ENCODE measurements around the gene HDAC4.
A peak's percentile ranks its signal among the peaks of the same experiment; 100 is the strongest.

HDAC4 gene

GRCh38 chr2:239304533-239305221 lies 96.1 kb downstream of the HDAC4 start:
- no peak for DNase-seq

GRCh38 chr2:239303711-239304532 lies 96.9 kb downstream of the HDAC4 start:
- peak; percentile 41 for DNase-seq

DNA sequence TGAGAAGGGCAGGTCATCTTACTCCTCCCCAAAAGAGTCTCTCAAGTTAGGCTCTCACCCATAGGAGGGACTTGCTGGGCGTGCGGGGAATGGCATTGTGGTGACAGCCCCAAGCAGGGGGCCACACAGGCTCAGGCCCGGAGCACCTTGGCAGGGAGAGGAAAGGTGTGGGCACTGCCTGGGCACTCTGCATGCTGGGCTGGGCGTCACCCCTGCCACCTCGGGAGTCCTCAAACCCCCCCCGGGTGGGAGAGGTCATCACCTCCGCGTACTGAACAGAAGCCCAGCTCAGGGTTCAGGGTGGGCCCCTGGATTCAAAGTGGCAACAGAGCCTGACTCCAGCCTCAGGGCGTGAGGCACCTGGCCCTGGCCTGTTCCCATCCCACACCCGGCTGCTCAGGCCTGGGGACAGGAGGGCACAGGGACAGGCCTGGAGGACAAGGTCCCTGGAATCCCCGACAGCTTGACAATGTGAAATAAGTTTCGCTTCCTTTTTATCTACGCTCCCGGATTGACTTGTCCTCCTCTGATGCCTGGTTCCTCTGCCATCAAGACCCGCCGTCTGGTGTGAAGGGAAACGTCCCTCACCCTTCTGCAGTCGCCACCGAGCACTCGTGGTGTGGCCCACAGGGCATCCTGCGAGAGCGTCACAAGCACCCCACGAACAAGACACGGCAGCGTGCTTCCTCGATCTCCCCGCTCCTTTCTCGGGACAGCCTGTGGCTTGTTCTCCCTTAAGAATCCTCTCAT lies 97.8 kb downstream of the HDAC4 start:
- no peak for DNase-seq

DNA sequence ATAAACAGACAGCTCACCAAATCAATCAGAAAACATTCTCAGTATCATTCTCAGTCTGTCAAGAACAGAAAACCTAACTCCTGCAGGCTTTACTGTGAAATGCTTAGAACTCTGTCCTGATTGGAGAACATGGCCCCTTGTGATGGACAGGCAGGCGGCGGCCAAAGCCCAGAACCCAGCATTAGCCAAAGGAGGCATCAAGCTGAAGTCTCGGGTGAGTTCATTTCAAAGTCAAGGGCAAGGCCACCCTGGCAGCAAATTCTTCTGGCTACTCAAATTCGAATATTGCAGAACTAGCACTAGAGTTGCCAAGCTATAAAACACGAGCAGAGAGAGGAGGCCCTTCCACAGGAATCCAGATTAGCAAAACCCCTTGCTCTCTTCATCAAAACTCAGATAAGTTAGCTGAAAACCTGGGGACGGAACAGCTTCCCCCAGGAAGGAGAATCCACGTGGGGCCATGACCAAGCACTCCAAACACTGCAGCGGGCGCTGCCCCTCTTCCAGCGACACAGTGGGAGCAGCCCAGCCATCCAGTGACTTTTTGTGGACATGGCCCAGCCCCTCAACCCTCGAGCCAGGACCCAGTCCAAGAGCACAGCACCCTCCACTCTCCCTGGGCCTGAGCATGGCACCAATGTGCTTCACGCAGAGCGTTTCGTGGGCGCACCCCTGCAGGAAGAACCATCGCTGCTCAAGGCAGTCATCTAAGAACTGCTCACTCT lies 98.6 kb downstream of the HDAC4 start:
- no peak for DNase-seq

- no peak for DNase-seq
These were observed 99.7 kb downstream of the HDAC4 start for GRCh38 chr2:239300871-239301735.

DNA sequence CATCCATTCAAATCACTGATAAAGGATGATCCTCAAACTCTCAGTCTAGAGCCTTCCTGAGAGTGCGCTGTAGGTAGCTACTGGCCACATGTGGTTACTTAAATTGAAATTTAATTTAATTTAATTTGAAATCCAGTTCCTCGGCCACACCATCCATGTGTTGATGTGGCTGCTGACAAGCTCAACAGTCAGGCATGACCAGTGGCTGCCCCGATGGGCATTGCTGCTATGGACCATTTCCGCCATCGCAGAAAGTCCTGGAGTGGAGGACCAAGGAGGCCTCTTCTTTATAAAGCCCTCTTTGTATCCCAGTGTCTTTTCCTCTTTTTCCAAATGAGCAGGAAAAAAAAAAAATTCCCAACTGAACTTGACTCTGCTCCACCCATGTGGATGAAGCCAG lies 100.6 kb downstream of the HDAC4 start:
- no peak for DNase-seq

- no peak for DNase-seq
These were observed 101.4 kb downstream of the HDAC4 start for GRCh38 chr2:239299218-239299939.

GRCh38 chr2:239298116-239298804 lies 102.6 kb downstream of the HDAC4 start:
- no peak for DNase-seq

- no peak for DNase-seq
These were observed 103.4 kb downstream of the HDAC4 start for GRCh38 chr2:239297142-239298004.

DNA sequence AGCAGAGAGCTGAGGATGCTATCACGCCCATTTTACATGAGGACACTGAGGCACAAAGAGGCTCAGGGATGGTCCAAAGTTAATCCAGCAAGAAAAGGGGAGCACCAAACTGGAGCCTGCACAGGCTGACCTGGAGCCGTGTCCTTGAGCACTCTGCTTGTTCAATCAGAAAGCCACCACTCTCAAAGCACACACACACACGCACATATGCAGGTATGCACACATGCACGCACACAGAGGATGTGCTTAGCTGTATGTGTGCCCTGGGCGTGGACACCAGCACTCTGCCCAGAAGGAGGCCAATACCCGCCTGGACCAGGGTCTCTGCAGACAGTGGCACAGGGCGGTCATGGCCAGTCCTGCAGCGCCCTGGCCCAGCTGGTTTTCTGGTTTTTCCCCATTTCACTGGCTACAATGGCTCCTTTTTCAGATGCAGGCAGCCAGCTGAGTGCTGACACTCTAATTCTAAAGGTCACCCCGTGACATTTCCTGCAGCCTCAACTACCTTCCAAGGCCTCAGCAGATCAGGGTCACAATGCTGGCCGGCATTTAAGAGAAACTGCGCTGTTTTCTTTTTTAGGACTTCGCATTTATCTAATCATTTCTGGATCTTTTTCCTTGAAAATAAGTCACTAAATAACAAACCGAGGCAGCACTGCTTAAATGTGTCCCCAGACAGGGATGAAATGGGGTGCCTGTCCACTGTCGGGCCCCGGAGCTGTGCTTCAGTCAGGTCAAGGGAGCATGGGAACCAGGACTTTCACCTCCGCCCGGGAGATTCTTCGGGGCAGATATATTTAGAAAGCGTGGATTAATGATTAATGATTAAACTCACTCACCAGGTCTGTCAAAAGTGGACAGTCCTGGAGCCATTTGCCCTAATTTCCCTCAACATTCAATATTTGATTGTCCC lies 104.5 kb downstream of the HDAC4 start:
- DNase-seq, result no peak

DNA sequence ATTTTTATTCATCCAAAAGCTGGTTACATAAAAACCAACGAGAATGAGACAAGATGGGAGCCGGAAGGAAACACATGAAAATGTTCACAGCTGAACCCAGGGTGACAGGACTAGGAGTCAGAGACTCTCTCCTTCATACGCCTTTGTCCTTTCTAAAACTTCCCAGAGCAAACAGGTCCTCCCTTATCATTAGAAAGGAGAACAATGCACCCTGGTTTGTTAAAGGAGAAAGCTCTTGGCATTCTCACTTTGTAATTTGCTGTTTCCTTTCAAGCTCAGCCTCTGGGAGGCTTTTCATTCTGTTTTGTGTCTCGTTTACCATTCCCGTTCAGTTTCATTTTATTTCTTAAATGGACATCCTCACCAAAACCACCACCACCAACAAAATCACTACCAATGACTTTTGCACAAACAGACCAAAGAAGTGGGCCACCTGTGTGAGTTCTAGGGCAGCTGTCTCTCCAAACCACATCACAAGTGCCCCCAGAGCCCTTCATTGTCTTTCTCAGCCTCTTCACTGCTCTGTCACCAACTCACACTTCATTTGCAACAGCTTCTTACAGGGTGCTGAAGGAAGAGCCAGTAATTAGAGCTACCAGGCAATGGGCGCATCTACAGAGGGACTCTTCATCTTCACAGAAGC lies 105.3 kb downstream of the HDAC4 start:
- DNase-seq, result no peak

DNA sequence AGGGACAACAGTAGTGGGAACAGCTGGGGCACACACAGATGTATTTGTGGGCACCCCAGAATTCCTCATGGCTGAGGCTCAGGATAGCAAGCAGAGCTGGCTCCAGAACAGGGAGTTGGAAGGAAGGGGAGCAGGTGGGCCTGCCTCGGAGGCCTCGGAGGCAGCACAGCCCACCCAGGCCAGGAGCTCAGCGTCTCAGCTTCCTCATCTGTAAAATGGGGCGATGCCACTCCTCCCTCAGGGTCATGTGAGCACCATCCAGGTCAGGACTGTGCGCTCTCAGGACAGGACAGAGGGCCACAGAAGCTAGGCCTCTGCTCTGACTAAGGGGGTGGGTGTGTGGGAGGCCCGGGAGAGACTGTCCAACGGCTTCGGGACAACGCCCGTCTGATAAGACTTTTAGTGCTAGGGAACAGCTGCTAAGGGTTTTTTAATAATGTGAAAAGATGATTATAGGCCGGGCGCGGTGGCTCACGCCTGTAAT lies 106.2 kb downstream of the HDAC4 start:
- DNase-seq, result no peak

DNA sequence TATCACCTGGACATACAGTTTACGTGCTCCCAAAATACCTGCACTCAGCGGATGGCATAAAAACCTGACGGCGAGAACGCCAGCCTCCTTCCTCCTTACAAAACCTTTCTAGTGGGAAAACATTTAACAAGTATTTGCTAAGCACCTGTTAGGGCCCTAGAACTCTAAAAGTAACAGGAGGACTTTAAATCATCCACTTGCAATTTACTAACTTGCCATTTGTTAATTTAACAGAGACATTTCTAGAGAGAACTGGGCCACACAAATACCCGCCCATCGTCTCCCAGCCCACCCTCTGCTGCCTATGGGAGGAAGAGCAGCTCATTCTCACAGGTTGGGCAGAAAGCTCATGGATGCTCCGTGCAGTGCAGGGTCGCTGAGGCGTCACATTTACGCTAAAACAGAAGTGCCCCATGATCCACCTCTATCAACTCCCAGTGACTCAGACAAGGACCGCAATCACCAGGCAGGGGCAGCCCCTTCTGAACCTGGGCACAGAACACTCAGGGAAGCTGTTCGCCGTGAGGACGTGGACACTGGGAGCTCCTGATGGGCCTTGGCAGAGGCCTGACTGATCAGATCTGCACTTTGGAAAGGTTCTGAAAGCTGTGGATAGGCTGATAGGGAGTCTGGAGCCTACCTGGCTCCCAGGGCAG lies 106.9 kb downstream of the HDAC4 start:
- no peak for DNase-seq

- DNase-seq, result no peak
These were observed 107.7 kb downstream of the HDAC4 start for GRCh38 chr2:239292959-239293774.

DNA sequence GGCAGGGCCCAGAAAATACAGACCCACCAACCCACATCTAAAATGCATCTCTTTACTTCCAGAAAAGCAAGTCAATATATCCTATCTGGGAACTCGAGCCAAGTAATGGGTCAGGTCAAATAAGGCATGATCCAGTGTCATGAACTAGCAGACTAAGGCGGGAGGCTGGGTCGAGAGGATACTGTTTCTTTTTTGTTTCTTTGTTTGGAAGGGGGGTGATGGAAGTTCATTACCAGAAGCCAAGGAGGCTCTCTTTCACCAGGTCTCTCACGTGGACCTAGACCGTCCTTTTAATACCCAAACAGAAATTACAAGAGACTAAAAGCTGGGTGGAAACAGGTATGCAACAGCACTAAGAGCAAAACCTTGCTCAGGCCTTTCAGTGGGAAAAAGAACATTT lies 108.3 kb downstream of the HDAC4 start:
- no peak for DNase-seq
